Endothelial cell (in vitro differentiated cells): Measurements from ENCODE around the gene MASP1. TPM values are rescaled to one million over a fixed set of nuclear protein-coding genes. Genes with fewer than 3 reads are reported as not detected.

Source experiments
- DNase-seq: peaks from one replicate; pipeline ENCODE4 v3.0.0; 2021; ENCODE audit warnings: low spot score
- H3K27ac Mint-ChIP-seq: one replicate; pipeline ENCODE4 v1.8.0; 2021; ENCODE audit warnings: mixed read lengths, inconsistent platforms; ENCODE audit not compliant: unreplicated experiment
- H3K27me3 Mint-ChIP-seq: one replicate; pipeline ENCODE4 v1.8.0; 2021; ENCODE audit warnings: mild to moderate bottlenecking, moderate library complexity, mixed read lengths, inconsistent platforms; ENCODE audit not compliant: unreplicated experiment
- H3K36me3 Mint-ChIP-seq: one replicate; pipeline ENCODE4 v1.8.0; 2021; ENCODE audit warnings: mild to moderate bottlenecking, low read depth, mixed read lengths, inconsistent platforms; ENCODE audit not compliant: unreplicated experiment
- H3K4me1 Mint-ChIP-seq: one replicate; pipeline ENCODE4 v1.8.0; 2021; ENCODE audit warnings: mild to moderate bottlenecking, mixed read lengths, inconsistent platforms; ENCODE audit not compliant: unreplicated experiment
- H3K4me3 Mint-ChIP-seq: one replicate; pipeline ENCODE4 v1.8.0; 2021; ENCODE audit warnings: mild to moderate bottlenecking, mixed read lengths, inconsistent platforms; ENCODE audit not compliant: unreplicated experiment
- H3K9me3 Mint-ChIP-seq: one replicate; pipeline ENCODE4 v1.8.0; 2021; ENCODE audit warnings: mixed read lengths, inconsistent platforms; ENCODE audit not compliant: unreplicated experiment
- total RNA-seq: library from RNA; stranded (reverse); fragmentation: NEBNext Ultra II Directional; extraction: Animal tissue kit (Norgen Biotek cat#: 25700); gene quantifications from one replicate; pipeline ENCODE4 v1.2.1, GENCODE V29; 2021; ENCODE audit not compliant: unreplicated experiment
- TF ChIP-seq, protein P1 (sequence below): fragments of 200-600 bp; sonication (generic); IDR thresholded peaks from one replicate; pipeline ENCODE4 v1.5.0; 2021; ENCODE audit warnings: antibody characterized with exemption; ENCODE audit not compliant: unreplicated experiment

Gene MASP1
- total RNA-seq, 1 donor from 2014 or later = 0.56 TPM

DNA sequence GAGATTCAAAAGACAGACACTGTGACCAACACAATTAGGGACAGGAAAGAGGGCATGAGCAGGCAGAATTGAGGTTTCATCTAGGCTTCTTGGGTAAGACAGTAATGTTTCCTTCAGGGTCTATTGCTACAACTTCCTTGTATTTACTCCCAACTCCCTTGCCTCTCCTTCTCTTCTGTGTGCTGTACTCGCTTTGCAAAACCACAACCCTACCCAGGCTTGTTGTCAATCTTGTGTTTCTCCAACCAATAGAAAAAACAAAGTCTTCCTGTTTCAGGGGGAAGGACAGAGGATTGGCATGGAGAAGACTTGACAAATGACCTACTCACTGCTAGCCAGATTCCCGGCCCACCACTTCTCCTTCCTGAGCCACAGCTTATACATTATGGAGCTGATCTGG, 36.3 kb upstream of the MASP1 start:
- TF ChIP-seq, protein P1, sequence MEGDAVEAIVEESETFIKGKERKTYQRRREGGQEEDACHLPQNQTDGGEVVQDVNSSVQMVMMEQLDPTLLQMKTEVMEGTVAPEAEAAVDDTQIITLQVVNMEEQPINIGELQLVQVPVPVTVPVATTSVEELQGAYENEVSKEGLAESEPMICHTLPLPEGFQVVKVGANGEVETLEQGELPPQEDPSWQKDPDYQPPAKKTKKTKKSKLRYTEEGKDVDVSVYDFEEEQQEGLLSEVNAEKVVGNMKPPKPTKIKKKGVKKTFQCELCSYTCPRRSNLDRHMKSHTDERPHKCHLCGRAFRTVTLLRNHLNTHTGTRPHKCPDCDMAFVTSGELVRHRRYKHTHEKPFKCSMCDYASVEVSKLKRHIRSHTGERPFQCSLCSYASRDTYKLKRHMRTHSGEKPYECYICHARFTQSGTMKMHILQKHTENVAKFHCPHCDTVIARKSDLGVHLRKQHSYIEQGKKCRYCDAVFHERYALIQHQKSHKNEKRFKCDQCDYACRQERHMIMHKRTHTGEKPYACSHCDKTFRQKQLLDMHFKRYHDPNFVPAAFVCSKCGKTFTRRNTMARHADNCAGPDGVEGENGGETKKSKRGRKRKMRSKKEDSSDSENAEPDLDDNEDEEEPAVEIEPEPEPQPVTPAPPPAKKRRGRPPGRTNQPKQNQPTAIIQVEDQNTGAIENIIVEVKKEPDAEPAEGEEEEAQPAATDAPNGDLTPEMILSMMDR = no peak
- H3K27ac Mint-ChIP-seq = no peak overlapping the region
- H3K4me1 Mint-ChIP-seq = no peaks in the 10 kb centered on the region
- no peaks in the 10 kb centered on the region for H3K36me3 Mint-ChIP-seq
- peaks cover 3% of the 10 kb centered on the region for H3K27me3 Mint-ChIP-seq
- no peak for DNase-seq
- H3K9me3 Mint-ChIP-seq = no peaks in the 10 kb centered on the region
- H3K4me3 Mint-ChIP-seq = no peak overlapping the region

DNA sequence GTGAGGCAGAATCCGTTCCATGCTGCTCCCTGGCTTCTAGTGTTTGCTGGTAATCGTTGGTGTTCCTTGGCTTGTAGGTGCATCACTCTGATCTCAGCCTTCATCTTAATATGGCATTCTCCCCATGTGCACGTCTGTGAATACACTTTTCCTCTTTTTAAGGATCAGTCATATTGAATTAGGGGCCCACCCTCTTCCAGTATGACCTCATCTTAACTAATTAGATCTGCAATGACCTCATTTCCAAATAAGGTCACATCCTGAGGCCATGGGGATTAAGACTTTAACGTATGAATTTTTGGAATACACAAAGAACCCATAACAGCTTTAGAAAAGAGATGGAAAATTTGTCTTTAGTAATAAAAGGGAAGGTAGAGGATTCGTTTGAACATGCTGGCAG, 34.1 kb upstream of the MASP1 start:
- H3K27me3 Mint-ChIP-seq = peaks cover 2% of the 10 kb centered on the region
- TF ChIP-seq, protein P1 = no peak
- H3K27ac Mint-ChIP-seq = no peak overlapping the region
- H3K9me3 Mint-ChIP-seq = no peaks in the 10 kb centered on the region
- no peak for DNase-seq
- no peaks in the 10 kb centered on the region for H3K4me1 Mint-ChIP-seq
- no peaks in the 10 kb centered on the region for H3K36me3 Mint-ChIP-seq
- H3K4me3 Mint-ChIP-seq = no peak overlapping the region

DNA sequence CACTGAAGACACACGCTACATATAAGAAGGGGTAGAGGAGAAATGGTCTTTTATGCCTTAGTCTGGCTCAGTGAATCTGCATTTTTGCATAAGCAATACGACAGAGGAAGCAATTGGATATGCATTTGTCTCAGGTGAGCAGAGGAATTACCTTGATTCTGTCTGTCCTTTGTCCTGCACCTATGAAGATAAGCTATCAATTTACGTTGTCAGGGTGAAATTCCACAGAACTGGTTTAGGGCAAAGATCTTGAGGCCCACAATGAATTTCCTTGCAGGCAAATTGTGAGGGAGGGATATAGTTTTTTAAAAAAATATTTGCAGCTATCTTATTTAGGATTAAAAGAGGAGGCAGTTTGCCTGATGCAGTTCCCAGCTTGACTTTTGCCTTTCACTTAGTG, 31.6 kb upstream of the MASP1 start:
- no peaks in the 10 kb centered on the region for H3K9me3 Mint-ChIP-seq
- peaks cover 7% of the 10 kb centered on the region for H3K4me1 Mint-ChIP-seq
- no peaks in the 10 kb centered on the region for H3K36me3 Mint-ChIP-seq
- TF ChIP-seq, protein P1 = no peak
- no peak overlapping the region for H3K27ac Mint-ChIP-seq
- H3K4me3 Mint-ChIP-seq = no peak overlapping the region
- H3K27me3 Mint-ChIP-seq = peaks cover 2% of the 10 kb centered on the region
- no peak for DNase-seq

DNA sequence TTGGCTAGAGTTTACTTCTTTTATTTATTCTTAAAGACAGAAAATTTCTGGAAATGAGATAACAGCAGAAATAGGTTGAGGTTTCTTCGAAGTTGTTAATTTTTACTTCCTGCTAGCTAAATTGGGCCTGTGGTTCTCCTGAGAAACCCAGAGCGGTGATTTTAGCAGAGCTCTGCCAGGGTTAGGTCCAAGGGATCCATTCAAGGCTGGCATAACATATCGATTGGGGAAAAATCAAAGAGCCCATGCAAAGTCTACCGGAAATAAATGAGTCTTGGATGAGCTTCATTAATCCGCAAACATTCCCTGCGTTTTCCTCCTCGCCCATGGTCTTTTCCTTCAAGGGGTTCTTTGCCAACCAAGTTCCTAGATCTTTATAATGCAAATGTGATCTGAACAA, 30.8 kb upstream of the MASP1 start:
- peaks cover 3% of the 10 kb centered on the region for H3K27me3 Mint-ChIP-seq
- no peaks in the 10 kb centered on the region for H3K36me3 Mint-ChIP-seq
- H3K4me3 Mint-ChIP-seq = no peak overlapping the region
- no peaks in the 10 kb centered on the region for H3K9me3 Mint-ChIP-seq
- H3K27ac Mint-ChIP-seq = no peak overlapping the region
- TF ChIP-seq, protein P1 = no peak
- H3K4me1 Mint-ChIP-seq = peaks cover 7% of the 10 kb centered on the region
- DNase-seq = no peak

DNA sequence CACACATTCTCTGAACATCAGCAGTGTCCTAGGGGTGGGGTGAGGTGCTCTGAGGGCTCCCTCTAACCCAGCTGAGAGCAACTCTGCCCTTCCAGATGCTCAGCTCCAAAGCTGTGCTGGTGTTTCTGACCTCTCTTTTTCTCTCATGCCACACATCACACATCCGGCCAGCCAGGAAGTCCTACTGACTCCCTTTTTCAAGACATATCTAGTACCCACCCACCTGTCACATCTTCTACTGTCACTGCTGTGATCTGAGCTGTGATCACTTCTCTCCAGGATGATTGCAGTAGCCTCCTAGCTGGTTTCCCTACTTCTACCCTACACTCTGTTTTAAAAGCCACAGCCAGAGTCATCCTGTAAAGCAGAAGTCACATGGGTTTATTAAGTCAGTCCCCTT, 30.2 kb upstream of the MASP1 start:
- peaks cover 7% of the 10 kb centered on the region for H3K4me1 Mint-ChIP-seq
- no peaks in the 10 kb centered on the region for H3K36me3 Mint-ChIP-seq
- peaks cover 3% of the 10 kb centered on the region for H3K27me3 Mint-ChIP-seq
- no peak overlapping the region for H3K27ac Mint-ChIP-seq
- TF ChIP-seq, protein P1 = no peak
- DNase-seq = no peak
- no peak overlapping the region for H3K4me3 Mint-ChIP-seq
- H3K9me3 Mint-ChIP-seq = no peaks in the 10 kb centered on the region
